ENCODE measurements around the gene PFDN6.

DNA sequence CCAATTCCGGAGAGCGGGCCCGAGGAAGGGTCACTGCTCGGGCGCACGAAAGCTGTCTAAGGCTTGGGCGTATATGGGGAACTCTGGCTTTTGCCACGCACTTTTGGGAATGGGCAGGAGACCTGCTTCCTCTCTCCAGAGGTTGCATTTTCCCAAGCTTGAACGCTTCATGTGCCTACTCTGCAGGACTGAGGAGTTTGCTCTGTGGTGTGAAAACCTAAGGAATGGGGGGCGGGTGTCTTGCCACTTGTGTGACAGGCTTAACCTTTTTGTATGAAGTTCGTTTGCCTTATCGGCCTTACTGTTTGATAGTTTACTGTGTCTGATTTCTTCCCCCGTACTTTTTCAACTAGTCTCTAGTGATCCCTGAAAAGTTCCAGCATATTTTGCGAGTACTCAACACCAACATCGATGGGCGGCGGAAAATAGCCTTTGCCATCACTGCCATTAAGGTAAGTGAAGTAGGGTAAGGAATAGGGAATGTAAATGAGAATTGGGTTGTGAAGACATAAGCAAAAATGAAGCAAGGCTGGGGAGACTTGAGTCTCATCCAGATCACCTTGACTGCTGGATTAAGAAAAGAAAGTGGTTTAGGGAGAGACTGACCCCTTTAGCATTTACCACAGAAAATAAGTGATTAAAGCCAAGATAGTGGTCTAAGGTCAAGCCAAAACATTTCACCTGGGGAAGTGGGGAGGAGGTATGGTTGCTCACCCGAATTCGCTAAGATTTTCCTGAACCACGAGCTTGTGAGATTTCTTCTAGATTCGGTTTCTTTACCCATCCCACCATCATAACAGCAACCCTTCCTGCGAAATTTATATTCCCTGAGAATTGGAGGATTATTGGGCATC, 16.9 kb upstream of the PFDN6 start:
- TF ChIP-seq, protein P1, sequence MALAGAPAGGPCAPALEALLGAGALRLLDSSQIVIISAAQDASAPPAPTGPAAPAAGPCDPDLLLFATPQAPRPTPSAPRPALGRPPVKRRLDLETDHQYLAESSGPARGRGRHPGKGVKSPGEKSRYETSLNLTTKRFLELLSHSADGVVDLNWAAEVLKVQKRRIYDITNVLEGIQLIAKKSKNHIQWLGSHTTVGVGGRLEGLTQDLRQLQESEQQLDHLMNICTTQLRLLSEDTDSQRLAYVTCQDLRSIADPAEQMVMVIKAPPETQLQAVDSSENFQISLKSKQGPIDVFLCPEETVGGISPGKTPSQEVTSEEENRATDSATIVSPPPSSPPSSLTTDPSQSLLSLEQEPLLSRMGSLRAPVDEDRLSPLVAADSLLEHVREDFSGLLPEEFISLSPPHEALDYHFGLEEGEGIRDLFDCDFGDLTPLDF (CRISPR knock-in tag; IDR thresholded peaks at IDR 0.05): no peak
- TF ChIP-seq, protein P2, sequence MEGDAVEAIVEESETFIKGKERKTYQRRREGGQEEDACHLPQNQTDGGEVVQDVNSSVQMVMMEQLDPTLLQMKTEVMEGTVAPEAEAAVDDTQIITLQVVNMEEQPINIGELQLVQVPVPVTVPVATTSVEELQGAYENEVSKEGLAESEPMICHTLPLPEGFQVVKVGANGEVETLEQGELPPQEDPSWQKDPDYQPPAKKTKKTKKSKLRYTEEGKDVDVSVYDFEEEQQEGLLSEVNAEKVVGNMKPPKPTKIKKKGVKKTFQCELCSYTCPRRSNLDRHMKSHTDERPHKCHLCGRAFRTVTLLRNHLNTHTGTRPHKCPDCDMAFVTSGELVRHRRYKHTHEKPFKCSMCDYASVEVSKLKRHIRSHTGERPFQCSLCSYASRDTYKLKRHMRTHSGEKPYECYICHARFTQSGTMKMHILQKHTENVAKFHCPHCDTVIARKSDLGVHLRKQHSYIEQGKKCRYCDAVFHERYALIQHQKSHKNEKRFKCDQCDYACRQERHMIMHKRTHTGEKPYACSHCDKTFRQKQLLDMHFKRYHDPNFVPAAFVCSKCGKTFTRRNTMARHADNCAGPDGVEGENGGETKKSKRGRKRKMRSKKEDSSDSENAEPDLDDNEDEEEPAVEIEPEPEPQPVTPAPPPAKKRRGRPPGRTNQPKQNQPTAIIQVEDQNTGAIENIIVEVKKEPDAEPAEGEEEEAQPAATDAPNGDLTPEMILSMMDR (IDR thresholded peaks at IDR 0.05): no peak
- TF ChIP-seq, protein P3, sequence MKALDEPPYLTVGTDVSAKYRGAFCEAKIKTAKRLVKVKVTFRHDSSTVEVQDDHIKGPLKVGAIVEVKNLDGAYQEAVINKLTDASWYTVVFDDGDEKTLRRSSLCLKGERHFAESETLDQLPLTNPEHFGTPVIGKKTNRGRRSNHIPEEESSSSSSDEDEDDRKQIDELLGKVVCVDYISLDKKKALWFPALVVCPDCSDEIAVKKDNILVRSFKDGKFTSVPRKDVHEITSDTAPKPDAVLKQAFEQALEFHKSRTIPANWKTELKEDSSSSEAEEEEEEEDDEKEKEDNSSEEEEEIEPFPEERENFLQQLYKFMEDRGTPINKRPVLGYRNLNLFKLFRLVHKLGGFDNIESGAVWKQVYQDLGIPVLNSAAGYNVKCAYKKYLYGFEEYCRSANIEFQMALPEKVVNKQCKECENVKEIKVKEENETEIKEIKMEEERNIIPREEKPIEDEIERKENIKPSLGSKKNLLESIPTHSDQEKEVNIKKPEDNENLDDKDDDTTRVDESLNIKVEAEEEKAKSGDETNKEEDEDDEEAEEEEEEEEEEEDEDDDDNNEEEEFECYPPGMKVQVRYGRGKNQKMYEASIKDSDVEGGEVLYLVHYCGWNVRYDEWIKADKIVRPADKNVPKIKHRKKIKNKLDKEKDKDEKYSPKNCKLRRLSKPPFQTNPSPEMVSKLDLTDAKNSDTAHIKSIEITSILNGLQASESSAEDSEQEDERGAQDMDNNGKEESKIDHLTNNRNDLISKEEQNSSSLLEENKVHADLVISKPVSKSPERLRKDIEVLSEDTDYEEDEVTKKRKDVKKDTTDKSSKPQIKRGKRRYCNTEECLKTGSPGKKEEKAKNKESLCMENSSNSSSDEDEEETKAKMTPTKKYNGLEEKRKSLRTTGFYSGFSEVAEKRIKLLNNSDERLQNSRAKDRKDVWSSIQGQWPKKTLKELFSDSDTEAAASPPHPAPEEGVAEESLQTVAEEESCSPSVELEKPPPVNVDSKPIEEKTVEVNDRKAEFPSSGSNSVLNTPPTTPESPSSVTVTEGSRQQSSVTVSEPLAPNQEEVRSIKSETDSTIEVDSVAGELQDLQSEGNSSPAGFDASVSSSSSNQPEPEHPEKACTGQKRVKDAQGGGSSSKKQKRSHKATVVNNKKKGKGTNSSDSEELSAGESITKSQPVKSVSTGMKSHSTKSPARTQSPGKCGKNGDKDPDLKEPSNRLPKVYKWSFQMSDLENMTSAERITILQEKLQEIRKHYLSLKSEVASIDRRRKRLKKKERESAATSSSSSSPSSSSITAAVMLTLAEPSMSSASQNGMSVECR (CRISPR knock-in tag; IDR thresholded peaks at IDR 0.05; ENCODE audit: borderline replicate concordance): no peak
